HG03354 (cell line): ENCODE data around the gene PTPRM.

Source experiments
- ATAC-seq: cut with Tn5 transposase; IDR thresholded peaks from one replicate; pipeline ENCODE4 v1.9.1; 2021; ENCODE audit warnings: mild to moderate bottlenecking; ENCODE audit not compliant: unreplicated experiment, poor library complexity, severe bottlenecking

PTPRM gene

GRCh38 chr18:8163286-8163959, 596.3 kb downstream of the PTPRM start:
- ATAC-seq, result no peak

DNA sequence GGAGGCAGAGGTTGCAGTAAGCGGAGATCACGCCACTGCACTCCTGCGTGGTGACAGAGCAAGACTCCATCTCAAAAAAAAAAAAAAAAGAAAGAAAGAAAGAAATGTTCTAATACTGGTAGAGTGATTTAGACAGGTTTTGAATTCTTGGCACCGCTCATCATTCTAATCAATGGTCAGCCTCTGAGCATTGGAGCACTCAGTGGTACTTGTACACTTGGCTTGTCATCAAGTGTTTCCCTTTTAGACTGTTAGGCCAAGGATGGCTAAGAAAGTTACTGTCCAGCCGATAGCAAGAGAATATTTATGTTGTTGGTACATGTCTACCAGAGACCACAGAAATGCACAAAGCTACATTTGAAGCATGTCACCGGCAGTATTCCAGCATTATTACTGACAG, 598.0 kb downstream of the PTPRM start:
- ATAC-seq, result no peak

DNA sequence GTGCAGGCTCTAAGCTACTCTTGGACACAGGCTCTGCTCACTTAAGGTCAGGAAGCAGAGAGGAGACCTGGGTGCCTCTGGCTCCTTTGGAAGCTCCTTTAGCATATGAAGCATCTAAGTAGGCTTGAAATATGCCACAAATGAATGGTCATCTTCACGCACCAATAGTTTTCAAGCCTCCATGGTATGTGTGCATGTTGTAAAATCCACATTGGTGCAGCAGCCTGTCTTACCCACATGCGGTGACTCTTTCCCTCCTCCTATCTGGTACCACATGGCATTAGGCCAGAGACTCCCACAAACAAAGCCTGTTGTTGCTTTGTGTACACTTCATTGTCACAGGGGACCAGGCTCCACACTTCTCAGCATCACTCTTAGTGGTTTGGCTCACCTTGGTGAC, 599.9 kb downstream of the PTPRM start:
- no peak for ATAC-seq

GRCh38 chr18:8167673-8168072, 600.6 kb downstream of the PTPRM start:
- ATAC-seq, result no peak

- ATAC-seq, result no peak
Observed at GRCh38 chr18:8169722-8170121, 602.6 kb downstream of the PTPRM start.

DNA sequence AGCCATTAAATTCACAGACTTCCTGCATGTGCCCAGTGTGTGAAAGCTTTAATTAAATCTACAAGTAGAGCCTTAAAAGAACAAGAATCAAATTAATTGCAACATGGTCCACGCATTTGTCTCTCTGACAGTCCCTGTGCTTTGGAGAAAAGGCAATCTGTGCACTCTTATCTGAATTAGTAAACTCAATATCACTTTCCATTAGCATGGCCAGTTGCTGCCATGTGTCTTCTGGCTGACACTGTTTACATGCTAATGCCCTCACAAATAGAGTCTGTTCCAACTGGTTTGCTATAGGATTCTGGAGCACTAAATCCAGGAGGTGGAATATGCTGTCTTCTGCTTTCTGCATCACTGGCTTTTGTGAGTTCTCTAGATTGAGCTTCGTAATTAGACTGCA, 607.7 kb downstream of the PTPRM start:
- no peak for ATAC-seq

- ATAC-seq, result no peak
Observed at GRCh38 chr18:8175501-8176061, 608.5 kb downstream of the PTPRM start.

DNA sequence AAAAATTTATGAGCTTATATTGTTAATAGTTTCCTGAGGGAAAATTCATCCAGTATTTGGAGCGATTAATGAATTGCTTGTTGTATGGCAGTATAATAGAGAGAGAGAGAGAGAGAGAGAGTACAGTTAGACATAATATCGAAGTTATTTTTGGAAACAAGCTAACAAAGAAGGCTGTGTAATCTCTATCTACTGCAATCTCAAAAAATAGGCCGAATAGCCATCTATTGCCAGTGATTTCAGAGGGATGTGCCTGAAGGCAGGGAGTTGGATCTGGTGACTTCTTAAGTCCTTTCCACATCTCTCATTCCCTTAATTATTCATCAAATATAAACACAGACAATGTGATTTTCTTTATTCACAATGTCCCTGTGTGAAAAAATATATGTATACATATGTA, 609.0 kb downstream of the PTPRM start:
- ATAC-seq, result no peak

DNA sequence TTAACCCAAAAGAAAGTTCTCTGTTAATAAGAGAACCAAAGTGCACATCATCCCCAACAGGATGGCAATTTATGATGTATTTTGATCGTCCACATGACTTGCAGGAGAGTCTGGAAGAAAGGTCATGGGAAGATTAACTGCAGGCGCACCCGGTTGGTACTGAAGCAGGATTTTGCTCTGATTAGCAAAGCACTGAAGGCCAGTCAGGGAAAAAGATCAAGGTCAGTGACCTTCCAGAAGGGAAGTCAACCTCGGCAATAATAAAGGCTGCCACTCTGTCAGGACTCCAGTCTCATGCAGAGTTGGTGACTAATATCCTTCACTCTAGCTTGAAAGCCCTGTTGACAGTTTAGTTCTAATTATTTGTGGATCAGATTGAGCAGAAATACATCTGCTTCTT, 609.4 kb downstream of the PTPRM start:
- ATAC-seq, result no peak

GRCh38 chr18:8177330-8178016, 610.4 kb downstream of the PTPRM start:
- no peak for ATAC-seq

GRCh38 chr18:8186413-8186812, 619.3 kb downstream of the PTPRM start:
- ATAC-seq, result no peak

DNA sequence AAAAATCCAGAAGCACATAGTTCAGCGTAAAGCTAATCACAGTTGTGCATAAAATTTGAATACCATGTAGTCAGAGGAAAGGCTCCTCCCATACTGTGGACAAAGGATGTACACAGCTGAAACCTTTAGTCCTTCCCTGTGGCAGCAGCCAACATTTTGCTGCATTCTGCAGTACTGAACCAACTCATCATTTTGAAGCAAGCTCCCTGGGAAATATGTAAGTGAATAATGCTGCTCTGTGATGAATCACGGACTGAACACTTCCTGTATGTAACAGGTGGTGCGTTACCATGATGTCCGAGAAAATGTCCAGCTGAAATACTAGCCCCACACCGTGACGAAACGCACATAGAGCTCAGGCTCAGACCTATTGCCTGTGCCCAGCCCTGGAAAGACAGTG, 621.1 kb downstream of the PTPRM start:
- ATAC-seq, result no peak

DNA sequence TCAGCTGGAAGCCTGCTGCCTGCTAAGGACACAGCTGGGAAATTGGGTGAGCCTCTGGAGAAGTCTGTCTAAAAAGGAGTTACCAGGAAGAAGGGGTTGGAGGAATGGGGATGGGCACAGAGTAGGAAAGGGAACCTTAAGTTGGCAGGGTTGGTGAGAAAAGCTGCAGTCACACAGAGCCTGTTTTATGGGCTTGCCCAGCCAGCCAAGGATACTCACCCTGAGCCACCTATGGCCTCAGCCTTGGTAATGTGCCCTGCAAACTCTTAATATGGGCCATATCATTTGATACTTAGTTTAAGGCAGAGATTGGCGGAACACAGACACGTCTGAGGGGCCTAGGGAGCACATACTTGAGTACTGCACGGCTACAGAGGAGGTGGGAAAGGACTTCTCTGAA, 623.9 kb downstream of the PTPRM start:
- ATAC-seq, result no peak

DNA sequence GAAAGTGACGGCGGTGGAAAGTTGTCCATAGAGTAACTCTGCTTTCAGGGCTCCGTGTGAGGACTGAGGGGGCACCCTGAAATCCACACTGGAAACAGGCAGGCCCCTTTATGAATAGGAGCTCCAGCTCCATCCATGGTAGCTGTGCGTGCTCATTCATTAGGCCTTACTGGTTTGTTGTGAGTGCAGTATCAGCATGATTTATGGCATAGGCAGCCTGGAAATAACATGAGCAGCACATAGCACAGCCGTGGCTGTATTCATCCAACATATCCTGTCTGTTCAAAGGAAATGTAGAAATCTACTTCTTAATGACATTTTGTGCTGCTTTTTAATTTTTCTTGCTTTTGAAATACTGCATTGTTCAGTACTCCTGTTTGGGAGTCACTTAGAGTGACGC, 627.3 kb downstream of the PTPRM start:
- no peak for ATAC-seq

- no peak for ATAC-seq
Observed at GRCh38 chr18:8196238-8196637, 629.1 kb downstream of the PTPRM start.

DNA sequence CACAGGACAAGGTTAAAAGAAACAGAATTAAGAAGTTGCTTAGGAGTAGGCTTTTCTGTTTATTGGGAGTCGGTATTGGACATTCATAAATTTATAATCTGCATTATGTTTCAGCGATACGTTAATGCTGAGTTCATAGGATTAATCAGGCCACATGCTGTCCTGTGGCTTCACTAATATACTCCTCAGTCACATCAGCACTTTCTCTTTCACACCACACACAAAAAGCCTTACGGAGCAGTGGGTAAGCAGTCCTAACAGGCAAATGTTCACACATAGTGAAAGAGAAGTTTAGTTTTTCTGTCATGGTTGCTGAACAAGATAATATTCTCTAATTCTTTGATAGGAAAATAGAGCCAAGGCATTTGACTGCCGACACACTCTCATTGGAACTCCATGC, 630.4 kb downstream of the PTPRM start:
- ATAC-seq, result no peak

- no peak for ATAC-seq
Observed at GRCh38 chr18:8207996-8208395, 640.9 kb downstream of the PTPRM start.

- no peak for ATAC-seq
Observed at GRCh38 chr18:8208716-8209115, 641.6 kb downstream of the PTPRM start.

DNA sequence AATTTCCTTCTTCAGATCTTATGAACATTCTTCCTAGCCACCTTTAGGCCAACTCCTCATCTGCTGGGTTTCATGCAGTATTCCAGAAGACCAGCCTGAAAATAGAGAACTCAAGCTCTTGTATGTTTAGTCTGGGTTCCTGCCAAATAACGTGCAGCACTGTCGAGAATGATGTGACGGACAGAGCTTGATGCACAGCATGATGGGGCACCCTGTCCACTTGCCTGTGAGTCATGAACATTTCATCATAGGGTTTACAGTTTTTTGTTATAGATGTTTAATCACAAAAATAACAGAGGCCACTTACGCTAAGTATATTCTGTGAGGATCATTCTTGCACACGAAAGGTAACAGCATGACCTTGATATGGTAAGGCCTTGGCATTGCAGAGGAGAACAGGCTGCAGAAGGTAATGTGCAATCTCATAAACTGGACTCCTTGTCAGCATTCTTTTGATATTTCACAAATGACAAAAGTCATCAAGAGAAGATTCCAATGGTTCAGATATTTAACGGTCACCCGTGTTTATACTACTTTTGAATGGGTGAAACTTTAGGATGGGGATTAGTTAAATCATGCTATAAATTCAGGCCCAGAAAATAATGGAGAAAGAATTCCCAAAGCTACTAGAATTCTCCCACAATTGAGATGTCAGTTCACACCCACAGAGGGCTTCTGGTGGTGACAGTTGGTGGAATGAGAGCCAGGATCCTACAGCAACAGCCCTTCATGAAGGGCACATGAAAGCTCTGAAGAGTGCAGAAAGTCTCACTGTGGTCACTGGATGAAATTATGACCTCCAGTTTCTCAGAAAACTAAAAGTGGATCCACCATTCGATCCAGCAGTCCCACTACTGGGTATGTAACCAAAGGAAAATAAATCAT, 646.0 kb downstream of the PTPRM start:
- ATAC-seq, result no peak

DNA sequence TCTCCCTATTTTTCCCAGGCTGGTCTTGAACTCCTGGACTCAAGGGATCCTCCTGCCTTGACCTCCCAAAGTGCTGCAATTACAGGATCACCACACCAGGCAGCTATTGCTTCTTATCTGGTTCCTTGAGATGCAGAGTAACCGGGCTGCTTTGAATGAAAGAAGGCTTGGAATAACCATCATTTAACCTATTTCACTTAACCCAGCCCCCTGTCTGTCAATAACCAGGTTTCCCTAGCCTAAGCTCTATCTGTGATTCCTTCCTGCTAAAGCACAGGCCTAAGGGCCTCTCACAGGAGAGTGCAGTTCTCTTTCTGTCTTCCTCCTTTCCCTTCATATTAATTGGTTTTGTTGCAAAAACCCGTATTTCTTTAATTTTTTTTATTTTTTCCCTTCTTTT, 648.6 kb downstream of the PTPRM start:
- no peak for ATAC-seq
